HUES48 (cell line): Measurements from ENCODE around the gene SARDH.
"Not testable (repeated sequence)": the region's sequence is repeated elsewhere in the genome, so short reads cannot be mapped to it uniquely, and the experiment has no call there.

Source experiments
- H3K27ac ChIP-seq: one replicate; pipeline ENCODE4 v1.7.0; 2013; ENCODE audit warnings: low read depth, low read length, inconsistent platforms
- H3K27me3 ChIP-seq: 2 replicates; pipeline ENCODE4 v1.6.1; 2013; ENCODE audit warnings: mild to moderate bottlenecking, low read length; ENCODE audit not compliant: control insufficient read depth, insufficient read depth
- H3K36me3 ChIP-seq: 2 replicates; pipeline ENCODE4 v1.6.1; 2013; ENCODE audit warnings: low read length; ENCODE audit not compliant: control insufficient read depth, insufficient read depth
- H3K4me1 ChIP-seq: 2 replicates; pipeline ENCODE4 v1.6.1; 2013; ENCODE audit warnings: mild to moderate bottlenecking, low read length; ENCODE audit not compliant: control insufficient read depth, insufficient read depth
- H3K4me3 ChIP-seq: 2 replicates; pipeline ENCODE4 v1.5.1; 2013; ENCODE audit warnings: mild to moderate bottlenecking, low read depth, low read length
- H3K9ac ChIP-seq: 2 replicates; pipeline ENCODE4 v1.6.1; 2013; ENCODE audit warnings: mild to moderate bottlenecking, low read depth, low read length, moderate library complexity
- H3K9me3 ChIP-seq: 2 replicates; pipeline ENCODE4 v1.6.1; 2013; ENCODE audit warnings: low read length; ENCODE audit not compliant: control insufficient read depth, insufficient read depth

The SARDH gene

DNA sequence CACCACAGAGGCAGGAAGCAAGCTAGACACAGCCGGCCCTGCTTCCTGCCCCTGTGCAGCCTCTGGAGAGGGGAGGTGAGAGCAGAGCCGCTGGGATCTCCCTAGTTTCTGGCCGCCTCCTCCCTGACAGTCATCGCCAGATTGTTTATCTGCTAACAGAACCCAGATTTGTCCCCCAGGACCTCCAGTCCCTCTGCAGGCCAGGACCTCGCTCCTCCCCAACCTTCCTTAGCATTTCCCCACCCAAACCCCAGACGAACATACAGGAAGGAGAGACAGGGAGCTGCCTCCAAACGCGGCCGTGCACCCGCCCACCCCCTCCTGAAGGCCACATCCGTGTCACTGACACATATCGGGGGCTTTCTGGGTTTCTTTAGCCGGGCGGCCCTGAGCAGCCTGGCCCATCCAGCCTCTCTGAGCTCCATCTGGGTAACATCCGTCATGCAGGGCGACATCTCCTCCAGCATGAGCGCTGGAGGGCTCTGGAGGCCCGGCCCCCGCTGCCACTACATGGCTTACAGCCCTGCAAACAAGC, 54.5 kb downstream of the SARDH start:
- Histone ChIP-seq H3K27me3 (no peaks in the 10 kb centered on the region), H3K4me3 (no peak overlapping the region), H3K27ac (no peak overlapping the region), H3K9ac (no peak overlapping the region), H3K36me3 (no peaks in the 10 kb centered on the region), H3K4me1 (no peaks in the 10 kb centered on the region), H3K9me3 (no peaks in the 10 kb centered on the region)

DNA sequence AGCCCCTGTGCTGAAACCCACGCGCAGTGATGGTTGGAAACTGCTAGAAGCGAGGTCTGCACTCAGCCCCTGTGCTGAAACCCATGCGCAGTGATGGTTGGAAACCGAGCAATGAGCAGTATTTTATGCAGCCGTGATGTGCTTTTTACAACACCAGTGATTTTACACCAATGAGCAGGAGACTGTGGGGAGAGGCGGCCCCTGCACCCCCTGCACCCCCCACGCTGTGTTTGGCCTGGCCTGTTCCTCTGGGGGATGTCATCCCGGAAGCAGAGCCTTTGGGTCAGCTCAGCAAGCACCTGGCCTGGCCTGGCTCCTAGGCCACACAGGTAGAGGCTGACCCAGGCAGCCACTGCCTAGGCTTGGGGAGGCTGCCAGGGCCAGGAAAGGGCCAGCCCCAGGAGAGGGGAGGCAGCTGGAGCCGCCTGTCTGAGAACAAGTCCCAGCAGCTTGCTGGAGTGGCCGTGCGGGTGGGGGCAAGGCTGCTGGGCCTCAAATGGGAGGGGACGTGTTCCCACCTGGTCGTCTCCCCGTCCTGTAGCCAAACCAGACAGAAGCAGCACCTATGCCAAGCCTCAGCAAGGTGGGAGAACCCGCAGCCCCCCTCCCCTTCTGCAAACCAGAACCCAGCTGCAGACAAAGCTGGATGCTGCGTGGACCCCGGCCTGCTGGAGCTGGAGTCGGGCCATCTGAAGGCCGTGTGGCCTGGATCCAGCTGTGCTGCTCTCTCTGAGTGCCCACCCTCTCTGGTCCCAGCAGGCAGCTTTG, 55.1 kb downstream of the SARDH start:
- no peaks in the 10 kb centered on the region for H3K4me1 ChIP-seq
- H3K9me3 ChIP-seq, result no peaks in the 10 kb centered on the region
- no peak overlapping the region for H3K4me3 ChIP-seq
- no peaks in the 10 kb centered on the region for H3K36me3 ChIP-seq
- H3K27me3 ChIP-seq, result no peaks in the 10 kb centered on the region
- H3K9ac ChIP-seq, result no peak overlapping the region
- H3K27ac ChIP-seq, result no peak overlapping the region

DNA sequence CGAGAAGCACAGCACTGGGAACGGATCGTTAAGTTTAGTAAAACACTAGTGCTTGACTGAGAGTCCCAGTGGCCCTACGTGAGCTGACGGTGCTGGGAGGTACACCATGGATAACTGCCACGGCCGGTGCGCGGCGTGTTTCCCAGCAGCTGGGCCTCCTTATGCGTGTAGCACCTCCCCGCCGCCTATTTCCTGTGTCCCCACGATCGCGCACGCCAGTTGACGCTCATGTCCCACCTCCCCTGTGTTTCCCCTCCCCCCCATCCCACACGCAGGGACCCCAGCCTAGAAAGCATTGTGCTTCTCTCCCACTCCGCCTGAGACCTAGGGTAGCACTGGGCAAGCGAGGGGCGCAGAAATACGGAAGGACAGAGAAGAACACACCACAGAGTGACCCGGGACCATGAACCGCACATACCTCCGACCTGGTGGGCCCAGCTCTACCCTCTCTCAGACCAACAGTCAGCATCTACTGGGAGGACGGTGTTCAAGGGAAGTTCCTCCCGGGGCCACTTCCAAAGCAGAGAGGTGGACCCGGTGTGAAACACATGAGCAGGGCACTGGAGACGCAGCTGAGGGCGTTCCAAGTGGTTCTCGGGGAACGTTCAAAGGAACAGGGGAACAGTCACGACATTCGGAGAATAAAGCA, 56.4 kb downstream of the SARDH start:
- Histone ChIP-seq H3K27me3 (no peaks in the 10 kb centered on the region), H3K9me3 (no peaks in the 10 kb centered on the region), H3K27ac (no peak overlapping the region), H3K4me1 (no peaks in the 10 kb centered on the region), H3K9ac (no peak overlapping the region), H3K36me3 (no peaks in the 10 kb centered on the region), H3K4me3 (no peak overlapping the region)

DNA sequence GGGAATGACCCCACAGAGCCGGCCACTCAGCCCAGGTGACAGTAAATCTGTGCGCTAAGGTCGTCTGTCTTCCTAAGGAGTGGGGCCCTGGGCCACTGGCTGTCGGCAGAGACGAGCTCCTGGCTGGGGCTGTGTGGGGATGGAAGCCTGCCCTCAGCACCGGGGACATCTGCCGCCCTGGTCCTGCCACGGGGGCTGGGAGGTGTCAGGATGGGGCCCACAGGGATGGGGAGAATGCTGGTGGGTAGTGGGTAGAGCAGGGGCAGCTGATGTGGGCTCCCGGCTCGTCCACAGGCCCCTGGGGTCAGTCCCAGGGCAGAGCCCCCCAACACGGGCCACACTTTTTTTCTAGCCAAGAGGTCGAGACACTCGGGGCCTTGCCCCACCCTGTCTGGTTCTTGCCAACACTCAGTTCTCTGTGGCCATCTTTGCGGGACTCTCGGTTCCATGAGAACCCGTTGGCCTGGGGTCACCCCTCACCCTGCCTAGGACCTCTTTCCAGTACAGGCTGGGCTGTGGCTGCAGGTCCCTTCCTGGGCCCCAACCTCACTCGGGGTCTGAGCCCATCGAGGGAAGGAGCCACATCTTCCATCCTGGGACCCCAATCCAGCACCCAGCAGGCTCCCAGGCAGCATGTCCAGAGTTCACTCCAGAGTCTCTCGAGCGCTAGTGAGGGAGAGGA, 57.0 kb downstream of the SARDH start:
- Histone ChIP-seq H3K9ac (no peak overlapping the region), H3K4me3 (no peak overlapping the region), H3K4me1 (no peaks in the 10 kb centered on the region), H3K36me3 (no peaks in the 10 kb centered on the region), H3K27me3 (no peaks in the 10 kb centered on the region), H3K9me3 (no peaks in the 10 kb centered on the region), H3K27ac (no peak overlapping the region)

DNA sequence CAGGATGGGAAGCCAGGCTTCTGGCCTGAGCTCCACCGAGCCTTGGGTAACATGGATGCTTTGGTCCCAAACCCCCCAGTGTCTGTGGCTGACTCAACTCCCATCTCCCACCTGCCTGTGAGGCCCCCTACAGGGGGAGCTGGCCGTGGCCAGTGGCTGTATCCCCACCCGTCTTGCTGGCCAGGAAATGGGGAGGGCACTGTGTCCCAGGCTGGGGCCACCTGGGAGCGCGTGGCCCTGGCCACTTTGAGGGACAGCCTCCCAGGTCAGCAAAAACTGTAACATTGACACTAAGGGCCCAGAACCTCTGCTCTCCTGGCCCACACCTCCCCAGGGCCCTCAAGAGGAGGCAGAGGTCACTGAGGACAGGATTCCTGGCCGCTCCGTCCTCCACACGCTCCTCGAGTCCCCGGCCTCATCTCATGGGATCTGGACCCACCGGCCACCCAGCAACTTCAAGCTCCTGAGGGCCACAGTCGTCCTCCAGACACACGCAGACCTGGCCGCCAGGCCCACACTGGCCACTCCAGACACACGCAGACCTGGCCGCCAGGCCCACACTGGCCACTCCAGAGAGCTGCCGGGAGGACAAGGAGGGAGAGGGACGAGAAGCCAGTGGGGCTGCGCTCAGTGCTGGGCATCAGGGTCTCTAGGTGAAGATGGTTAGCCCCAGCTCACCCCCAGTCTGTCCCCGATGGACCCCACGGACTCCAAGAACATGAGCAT, 57.7 kb downstream of the SARDH start:
- Histone ChIP-seq H3K4me1 (no peaks in the 10 kb centered on the region), H3K27me3 (no peaks in the 10 kb centered on the region), H3K27ac (no peak overlapping the region), H3K9ac (no peak overlapping the region), H3K9me3 (no peaks in the 10 kb centered on the region), H3K4me3 (no peak overlapping the region), H3K36me3 (no peaks in the 10 kb centered on the region)

DNA sequence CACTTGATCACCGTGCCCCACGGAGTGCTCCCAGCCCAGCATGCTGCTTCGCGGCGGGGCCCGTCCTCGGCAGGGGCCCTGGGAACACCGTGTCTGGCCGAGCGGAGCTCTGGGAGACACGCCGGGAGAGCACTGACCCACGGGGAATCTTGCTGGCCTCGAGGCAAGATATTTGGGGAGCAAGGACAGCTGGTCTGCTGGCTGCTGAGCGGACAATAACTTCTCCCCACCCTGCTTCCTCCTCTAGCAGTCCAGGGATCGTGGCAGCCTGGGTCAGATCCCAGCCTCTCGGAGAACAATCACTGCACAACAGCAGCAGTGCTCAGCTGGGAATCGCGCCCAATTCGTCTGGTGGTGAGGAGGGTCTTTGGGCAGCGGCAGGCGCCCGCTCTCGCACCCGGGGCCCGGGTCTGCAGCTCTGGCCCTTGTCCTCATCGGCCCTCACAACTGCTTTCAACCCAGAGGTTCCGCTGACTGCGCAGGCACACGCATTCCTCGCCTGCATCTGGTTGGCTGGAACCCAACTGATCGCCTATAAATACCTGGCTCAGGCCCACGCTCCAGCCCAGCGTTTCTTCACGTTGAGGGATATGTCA, 58.6 kb downstream of the SARDH start:
- Histone ChIP-seq H3K27me3 (no peaks in the 10 kb centered on the region), H3K27ac (no peak overlapping the region), H3K4me3 (no peak overlapping the region)

DNA sequence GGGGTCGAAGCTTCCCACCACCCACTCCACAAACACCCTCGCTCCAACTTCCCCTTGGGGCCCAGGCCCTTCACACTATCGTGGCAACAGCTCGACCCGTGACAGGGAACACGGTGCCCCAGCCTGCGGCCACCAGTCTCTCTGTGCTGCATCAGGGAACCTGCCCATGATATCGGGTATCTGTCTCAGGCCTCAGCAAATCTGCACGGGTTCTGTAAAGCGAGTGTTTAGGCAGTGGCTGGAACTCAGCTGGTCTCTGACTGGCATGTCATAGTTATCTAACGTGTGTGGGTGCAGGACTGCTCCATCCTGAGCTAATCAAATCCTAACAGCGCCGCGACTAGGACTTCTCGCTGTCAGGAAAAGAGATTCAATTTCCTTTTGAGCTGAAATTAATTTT, 59.1 kb downstream of the SARDH start:
- Histone ChIP-seq H3K4me3 (no peak overlapping the region), H3K9ac (no peak overlapping the region), H3K36me3 (no peaks in the 10 kb centered on the region), H3K27ac (no peak overlapping the region), H3K27me3 (no peaks in the 10 kb centered on the region), H3K9me3 (no peaks in the 10 kb centered on the region), H3K4me1 (no peaks in the 10 kb centered on the region; the same call in 1 of the 2 replicates)

More for the DNA sequence above, 58.6 kb downstream of the SARDH start:
- H3K36me3 ChIP-seq, result no peaks in the 10 kb centered on the region
- H3K9me3 ChIP-seq, result no peaks in the 10 kb centered on the region
- no peak overlapping the region for H3K9ac ChIP-seq
- H3K4me1 ChIP-seq, result no peaks in the 10 kb centered on the region; the same call in 1 of the 2 replicates

DNA sequence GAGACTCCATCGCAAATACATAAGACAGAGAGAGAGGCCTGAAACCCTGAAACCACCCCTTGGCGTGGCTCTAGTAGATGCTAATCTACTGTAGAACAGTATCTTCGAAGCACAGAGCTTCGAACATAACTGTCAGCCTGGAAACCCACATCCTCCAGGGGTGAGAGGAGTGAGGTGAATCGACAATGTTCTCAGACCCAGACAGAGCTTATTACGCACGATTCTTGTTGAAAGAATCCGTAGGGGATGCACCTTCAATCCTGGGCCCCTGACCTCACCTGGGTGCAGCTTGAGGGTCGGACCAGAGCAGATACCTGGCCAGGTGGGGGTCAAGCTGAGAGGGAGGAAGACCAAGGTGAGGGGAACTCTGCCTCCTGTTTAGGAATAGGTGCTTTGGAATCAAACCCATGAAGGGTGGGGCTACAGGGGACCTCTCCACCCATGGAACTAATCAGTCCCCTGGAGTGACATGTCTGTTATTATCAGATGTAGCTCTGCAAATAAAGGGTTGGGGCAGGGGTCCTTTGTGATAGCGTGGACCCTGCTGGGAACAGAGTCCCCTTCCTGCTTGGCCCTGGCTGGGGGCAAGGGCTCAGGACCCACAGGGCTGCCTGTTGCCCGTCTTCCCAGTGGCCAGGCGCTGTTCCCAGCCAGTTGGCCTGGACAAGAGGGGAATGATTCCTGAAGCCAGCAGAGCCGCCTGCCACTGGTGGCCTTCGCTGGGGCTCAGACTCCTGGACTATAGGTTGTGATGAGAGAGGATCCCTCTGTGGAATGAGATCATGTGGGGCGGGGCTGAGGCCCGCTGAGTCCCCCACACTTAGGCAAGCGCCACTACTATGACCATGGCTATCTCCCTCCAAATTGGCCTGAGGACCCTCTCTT, 60.8 kb downstream of the SARDH start:
- H3K36me3 ChIP-seq, result no peaks in the 10 kb centered on the region
- H3K9me3 ChIP-seq, result no peaks in the 10 kb centered on the region
- no peaks in the 10 kb centered on the region for H3K27me3 ChIP-seq
- H3K4me3 ChIP-seq, result no peak overlapping the region
- no peaks in the 10 kb centered on the region; the same call in 1 of the 2 replicates for H3K4me1 ChIP-seq
- no peak overlapping the region for H3K27ac ChIP-seq
- H3K9ac ChIP-seq, result no peak overlapping the region

DNA sequence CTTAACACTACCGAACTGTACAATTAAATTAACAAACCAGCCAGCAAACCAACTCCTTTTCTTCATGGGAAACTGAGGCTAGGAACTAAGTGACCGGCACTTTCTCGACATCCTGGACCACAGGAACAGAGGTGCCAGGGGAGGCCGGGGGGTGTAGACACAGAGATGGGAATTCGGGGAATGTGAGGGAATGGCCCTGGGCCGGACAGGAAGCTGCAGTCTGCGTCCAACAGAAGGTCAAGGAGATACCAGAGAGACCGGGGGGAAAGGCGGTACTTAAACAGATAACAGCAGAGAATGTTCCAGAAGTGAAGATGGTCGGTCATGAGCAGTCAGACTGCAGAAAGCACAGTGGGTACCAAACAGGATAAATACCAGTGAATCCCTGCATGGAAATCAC, 61.7 kb downstream of the SARDH start:
- Histone ChIP-seq H3K4me1 (no peaks in the 10 kb centered on the region; the same call in 1 of the 2 replicates), H3K27me3 (no peaks in the 10 kb centered on the region), H3K36me3 (no peaks in the 10 kb centered on the region), H3K4me3 (no peak overlapping the region), H3K27ac (no peak overlapping the region), H3K9ac (no peak overlapping the region), H3K9me3 (no peaks in the 10 kb centered on the region)

DNA sequence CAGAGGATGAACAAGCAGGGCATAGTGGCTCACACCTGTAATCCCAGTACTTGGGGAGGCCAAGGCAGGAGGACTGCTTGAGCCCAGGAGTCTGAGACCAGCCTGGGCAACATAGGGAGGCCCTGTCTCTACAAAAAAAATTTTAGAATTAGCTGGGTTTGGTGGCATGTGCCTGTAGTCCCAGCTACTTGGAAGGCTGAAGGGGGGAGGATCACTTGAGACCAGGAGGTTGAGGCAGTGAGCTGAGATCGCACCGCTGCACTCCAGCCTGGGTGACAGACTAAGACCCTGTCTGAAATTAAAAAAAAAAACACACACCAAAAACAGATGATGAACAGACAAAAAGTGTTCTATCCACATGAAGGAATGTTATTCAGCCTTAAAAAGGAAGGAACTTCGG, 62.4 kb downstream of the SARDH start:
- not testable (repeated sequence) for H3K9ac ChIP-seq, H3K36me3 ChIP-seq, H3K4me1 ChIP-seq, H3K4me3 ChIP-seq, H3K27me3 ChIP-seq, H3K9me3 ChIP-seq, H3K27ac ChIP-seq
